GM18909 (cell line): ENCODE measurements around the gene MAPKAP1.

Experiments used
- ATAC-seq: cut with Tn5 transposase; IDR thresholded peaks from one replicate; pipeline ENCODE4 v1.9.1; 2021; ENCODE audit warnings: mild to moderate bottlenecking; ENCODE audit not compliant: unreplicated experiment, poor library complexity

The MAPKAP1 gene

GRCh38 chr9:125426926-125427325 lies 280.1 kb downstream of the MAPKAP1 start:
- ATAC-seq = no peak

- no peak for ATAC-seq
Measured at GRCh38 chr9:125425901-125426515, 281.0 kb downstream of the MAPKAP1 start.

GRCh38 chr9:125425170-125425897 lies 281.7 kb downstream of the MAPKAP1 start:
- ATAC-seq = no peak

GRCh38 chr9:125423964-125424363 lies 283.0 kb downstream of the MAPKAP1 start:
- no peak for ATAC-seq

GRCh38 chr9:125422853-125423252 lies 284.2 kb downstream of the MAPKAP1 start:
- ATAC-seq = no peak

GRCh38 chr9:125421591-125422181 lies 285.3 kb downstream of the MAPKAP1 start:
- no peak for ATAC-seq

GRCh38 chr9:125421166-125421565 lies 285.8 kb downstream of the MAPKAP1 start:
- no peak for ATAC-seq

GRCh38 chr9:125418404-125418803 lies 288.6 kb downstream of the MAPKAP1 start:
- no peak for ATAC-seq

GRCh38 chr9:125416517-125416916 lies 290.5 kb downstream of the MAPKAP1 start:
- no peak for ATAC-seq

GRCh38 chr9:125415583-125416460 lies 291.2 kb downstream of the MAPKAP1 start:
- no peak for ATAC-seq

- no peak for ATAC-seq
Measured at GRCh38 chr9:125413579-125413978, 293.4 kb downstream of the MAPKAP1 start.

GRCh38 chr9:125412166-125412565 lies 294.8 kb downstream of the MAPKAP1 start:
- ATAC-seq = no peak

- ATAC-seq = no peak
Measured at GRCh38 chr9:125411171-125411756, 295.7 kb downstream of the MAPKAP1 start.

GRCh38 chr9:125410522-125410894 lies 296.5 kb downstream of the MAPKAP1 start:
- no peak for ATAC-seq

GRCh38 chr9:125409637-125410521 lies 297.1 kb downstream of the MAPKAP1 start:
- no peak for ATAC-seq

- no peak for ATAC-seq
Measured at GRCh38 chr9:125409217-125409636, 297.8 kb downstream of the MAPKAP1 start.

GRCh38 chr9:125407974-125408900 lies 298.8 kb downstream of the MAPKAP1 start:
- ATAC-seq = no peak

- ATAC-seq = no peak
Measured at GRCh38 chr9:125407432-125407973, 299.5 kb downstream of the MAPKAP1 start.
